ENCODE data around the gene MNX1.

MNX1 gene

DNA sequence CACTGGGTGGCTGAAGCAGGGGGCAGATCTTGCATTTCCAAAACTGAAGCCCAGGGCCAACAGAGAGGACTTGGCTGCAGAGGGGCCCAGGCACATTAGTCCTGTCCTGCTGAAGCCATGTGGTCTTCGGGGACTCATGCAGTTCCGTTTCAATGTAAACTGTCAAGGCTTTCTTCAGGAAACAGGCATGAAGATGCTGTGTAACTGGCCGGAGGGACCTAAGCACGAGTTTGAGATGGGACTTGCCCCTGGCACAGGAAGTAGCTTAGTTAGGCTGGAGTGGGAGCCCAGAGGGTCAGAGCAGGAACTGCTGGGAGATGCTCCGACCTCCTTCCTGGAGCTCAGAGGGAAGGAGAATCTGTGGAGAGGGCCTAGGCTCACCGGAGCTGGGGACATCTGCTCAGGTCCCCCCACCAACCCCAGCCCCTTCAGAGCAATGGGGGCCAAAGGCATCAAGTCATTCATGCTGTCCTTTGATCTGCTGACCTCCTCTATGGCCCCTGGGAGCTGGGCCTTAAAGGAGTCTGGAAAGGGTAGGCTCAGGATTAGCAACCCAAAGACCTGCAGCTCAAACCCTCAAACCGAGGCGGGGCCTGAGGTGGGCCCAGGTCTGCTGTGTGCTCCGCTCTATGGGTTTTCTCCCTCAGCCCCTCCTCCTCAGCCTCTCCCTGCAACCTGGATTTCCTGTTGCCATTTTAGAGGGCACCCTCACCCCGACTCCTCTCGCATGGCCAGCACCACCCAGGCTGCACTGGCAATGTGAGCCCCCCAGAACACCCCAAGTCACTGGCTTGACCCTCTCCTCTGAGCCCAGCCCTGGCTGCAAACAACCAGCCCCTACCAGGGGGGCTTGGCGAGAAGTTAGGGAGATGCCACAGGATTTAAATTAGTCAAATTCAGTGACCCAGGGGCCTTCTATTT is 4.4 kb upstream of the MNX1 start:
- no peak for DNase-seq

DNA sequence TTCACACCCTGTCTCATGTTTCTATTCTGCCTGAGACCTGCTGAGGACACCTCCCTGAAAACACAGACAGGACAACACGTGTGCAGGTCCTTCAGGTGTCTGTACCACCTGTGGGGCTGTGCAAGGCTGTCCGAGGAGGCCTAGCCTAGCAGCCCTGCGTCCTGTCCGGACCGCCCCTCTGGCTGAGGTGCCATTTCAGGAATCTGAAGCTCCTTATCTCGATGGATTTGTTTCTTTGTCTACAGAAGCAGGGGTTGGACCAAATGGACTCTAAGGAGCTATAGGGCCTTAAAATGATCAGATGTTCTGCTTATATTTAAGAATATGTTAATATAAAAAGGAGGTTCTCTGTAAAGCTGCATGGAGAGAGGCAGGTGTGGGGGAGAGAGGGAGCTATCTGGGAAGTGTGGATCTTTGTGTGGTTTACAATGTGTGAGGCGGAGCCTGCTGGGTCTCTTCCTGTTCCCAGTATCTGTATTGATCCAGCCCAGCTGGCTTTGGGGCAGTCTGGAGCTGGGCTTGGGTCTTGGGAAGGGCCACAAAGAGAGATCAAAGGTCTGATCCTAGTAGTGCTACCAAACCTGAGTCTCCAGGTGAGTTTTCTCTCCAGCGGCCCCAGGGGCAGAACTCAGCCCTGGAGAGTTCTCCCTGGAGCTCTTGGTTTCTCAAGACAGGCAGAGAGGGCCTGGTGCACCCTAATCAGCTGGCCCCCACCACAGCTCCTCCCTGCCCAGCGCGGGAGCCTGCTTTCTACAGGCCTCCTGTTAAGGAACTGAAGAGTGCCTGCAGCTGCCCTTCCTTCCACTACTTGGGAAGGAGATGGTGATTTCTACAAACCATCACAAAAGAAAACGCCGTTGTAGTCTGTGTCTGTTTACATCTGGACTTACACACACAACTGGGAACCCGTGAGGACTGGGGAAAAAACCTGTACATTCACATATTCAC is 3.4 kb upstream of the MNX1 start:
- no peak for DNase-seq

DNA sequence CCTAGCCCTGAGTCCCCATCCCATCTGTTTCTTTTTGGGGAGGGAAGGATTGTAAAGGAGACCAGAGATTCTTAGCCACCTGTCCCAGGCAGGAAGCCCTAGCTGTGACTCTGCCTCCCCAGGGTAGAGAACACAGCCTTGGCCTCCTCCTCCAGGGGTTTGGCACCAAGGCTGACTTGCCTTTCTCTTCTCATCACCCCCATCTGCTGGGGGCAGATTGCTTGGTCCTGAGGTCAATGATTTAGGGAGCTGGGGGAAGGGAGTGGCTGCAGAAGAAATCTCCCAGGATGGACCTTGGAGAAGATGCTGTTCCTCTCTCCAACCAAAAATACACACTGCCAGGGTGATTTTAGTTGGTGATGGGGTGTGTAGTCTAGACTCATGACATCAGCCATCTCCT is 2.6 kb upstream of the MNX1 start:
- no peak for DNase-seq

DNA sequence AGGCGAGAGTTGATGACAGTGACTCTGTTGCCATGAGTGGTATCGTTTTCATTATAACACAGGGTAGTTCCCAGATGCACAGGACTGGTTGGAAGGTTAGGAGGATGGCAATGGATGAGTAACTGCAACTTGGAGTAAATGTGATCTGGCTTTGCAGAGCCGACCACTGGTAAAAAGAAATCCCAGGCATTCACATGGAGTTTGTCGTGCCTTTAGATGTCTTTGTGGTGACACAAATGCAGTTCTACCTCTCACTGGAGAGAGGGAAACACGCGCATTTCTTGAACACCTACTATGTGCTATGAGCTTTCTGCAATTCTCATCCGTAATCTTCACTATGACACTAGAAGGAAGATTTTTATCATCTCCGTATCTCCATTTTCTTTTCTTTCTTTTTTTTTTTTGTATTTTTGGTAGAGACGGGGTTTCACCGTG is 1.7 kb upstream of the MNX1 start:
- no peak for DNase-seq

DNA sequence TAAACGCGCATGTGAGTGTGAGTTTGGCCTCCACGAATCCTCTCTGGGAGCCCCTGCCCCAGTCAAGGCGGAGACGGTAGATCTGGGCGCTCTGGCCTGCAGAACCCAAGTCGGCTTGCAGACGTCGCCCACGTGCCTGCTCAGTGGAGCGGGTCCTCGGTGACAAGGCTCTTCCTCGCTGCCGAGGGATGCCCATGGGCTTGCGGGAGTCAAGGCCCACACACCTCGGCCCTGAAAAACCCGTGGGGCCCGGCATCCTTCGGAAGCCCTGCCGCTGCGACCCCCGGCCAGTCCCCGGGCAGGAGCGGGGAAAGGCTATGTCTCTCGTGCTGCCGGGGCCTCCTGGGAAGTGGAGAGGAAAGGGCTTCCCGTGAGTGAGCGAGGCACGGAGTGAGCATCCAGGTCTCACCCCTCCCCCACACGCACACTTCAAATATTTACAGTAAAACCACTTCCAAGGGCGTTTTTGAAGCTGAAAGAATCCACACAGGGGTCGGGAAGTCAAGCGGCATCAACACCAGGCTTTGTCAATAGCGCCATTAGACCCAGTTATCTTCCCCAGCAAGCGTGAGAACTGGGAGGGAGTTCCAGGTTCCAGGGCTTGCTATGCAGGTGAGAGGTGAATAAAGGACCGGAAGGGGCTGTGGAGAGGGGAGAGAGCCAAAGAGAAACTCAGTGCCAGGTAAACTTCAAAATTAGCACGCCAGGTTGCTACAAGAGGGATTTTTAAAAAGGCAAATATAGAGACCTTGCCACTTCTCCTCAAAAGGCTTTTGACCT is 1.1 kb upstream of the MNX1 start:
- no peak for DNase-seq

DNA sequence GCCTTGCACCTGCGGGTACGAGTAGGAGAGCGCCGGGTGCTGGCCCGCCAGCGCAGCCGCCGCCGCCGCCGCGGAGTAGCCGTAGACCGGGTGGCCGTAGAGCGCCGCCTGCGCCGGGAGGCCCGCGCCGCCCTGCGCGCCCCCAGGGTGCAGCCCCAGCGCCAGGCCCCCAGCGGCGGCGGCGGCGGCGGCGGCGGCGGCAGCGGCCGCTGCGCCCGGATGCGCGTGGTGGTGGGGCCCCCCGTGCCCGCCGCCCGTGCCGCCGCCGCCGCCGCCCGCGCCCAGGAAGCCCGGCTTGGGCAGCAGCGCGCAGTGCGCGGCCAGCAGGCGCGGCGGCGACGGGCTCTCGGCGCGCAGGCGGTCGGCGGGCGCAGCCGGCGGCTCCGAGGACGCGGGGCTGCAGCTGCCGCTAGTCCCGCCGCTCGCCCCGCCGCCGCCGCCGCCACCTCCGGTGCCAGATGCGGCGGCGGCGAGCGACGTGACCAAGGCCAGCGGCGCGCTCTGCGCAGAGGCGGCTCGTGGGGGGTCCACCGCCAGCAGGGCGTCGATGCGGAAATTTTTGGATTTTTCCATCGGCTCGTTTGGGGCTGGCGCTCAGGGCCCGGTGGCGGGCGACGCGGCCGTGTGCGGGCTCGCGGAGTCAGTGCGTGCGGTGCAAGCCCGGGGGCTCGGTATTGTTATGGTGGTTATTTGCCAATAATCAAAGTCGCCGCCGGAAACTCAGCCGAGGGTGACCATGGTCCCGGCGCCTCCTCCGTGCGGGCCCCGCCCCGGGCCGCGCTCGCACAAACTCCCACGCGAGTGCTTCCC is 480 bp downstream of the MNX1 start:
- no peak for DNase-seq

DNA sequence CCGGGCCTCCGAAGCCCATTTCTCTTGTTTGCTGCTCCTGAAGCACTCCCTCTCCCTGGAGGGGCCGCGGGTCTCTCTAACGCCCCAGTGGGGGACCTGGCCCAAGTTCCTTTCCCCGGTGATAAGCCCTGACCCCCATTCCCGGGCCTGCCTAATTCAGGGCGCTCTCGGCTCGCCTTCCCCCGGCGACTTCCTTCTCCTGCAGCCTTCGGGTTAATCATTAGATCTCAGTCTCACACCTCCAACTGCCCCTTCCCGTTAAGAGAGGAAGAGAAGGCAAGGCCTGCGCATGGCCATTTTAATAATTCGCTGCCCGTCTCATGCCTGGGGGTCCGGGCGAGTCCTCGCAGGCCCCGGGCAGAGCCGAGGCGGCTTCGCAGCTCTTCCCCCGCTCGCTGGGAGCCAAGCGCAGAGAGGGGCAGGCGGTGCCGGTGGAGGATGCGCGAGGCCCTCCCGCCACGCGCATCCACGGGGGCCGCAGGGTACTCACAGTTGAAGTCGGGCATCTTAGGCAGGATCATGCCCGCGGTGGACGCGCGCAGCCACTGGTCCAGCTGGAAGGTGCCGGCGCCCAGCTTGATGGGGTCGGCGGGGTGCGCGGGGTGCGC is 1.2 kb downstream of the MNX1 start:
- DNase-seq = no peak

DNA sequence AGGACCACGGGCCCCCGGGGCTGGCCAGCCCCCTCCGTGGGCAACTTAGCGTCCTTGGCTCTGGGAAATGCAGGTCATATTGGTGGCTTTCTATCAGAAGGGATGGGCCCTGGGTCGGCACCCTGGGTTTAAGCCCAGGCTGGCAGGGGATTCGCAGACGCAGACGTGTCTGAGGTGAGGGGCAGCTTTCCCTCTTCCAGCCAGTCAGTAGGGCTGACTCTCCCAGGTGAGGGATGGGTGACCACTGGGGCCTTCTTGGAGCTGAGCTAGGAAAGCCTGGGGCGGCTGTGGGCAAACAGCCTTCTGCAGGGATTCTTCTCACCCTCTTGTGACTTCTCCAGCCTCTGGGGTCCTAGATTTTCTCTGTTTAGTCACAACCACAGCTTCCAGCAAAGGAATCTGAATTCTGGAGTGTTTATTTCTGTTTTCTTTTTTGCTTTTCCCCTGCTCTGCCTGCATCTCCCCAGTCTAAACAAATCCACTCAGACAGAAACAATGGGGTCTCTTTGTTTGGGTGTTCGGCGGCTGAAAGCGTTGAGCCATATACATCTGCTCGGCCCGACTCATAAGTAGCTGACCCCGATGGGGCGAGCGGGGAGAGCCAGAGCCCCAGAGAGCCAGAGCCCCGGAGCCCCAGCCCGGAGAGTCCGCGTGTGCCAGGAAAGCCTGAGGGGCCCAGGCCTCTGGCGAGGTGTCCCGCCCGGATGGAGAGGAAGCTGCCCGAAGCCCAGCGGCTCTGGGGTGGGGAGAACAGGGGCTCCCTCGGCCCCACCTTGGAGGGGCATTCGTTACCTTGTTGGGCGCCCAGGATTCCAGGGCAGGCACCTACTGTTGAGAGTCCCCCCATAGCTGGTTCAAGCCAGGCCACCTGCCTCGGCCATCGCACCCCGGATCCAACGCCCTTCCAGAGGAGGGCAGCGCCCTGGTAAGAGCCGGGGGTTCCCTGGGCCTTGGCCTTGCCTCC is 2.0 kb downstream of the MNX1 start:
- no peak for DNase-seq

DNA sequence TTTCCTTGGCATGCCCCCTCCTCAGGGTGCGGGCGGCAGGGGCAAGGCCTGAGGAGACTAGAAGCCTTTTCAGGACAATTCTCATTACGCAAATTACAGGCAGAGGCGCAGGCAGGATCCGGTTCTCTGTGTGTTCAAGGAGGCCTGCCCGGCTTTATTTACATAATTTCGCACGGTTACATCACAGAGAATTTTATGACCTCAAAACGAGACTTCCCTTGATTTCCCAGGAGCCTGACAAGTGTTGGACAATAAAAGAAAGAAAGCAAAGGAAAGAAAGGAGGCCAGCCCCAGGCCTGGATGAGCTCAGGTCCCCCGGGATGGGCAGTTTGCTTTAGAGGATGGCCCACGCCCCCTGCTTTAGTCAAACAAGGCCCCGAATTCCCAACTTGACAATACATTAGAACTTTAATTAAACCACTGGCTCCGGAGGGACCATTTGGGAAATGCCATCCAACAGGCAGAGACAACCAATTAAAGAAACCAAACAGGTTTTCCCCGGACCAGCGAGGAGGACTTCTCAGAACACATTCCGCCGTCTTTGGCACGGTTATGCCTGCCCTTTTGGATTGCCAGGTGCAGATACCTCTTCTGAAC is 2.9 kb downstream of the MNX1 start:
- DNase-seq = no peak

DNA sequence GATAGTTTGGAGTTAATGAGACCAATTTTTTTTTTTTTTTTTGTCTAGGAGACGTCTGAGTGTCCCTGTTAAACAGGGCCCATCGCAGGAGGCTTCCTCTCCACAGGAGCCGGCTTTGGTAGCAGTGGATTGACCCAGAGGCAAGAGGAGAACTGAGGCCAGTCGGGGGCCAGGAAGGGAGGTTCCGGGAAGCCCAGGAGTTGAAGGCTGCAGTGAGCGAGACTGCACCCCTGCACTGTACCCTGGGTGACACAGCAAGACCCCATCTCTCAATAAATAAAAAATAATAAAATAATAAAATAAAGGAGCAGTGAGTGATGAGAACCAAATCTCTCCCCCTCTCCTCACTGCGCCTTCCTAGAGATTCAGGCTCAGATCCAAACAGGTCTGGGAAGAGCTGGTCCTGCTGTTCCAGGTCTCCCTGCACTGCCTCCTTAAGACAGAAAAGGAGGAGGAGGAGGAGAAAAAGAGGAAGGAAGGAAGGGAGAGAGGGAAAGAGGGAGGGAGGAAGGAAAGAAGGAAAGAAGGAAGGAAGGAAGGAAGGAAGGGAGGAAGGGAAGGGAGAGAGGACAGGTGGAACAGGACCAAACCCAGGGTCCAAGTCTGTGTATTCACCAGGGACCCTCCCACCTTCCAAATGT is 3.5 kb downstream of the MNX1 start:
- no peak for DNase-seq

DNA sequence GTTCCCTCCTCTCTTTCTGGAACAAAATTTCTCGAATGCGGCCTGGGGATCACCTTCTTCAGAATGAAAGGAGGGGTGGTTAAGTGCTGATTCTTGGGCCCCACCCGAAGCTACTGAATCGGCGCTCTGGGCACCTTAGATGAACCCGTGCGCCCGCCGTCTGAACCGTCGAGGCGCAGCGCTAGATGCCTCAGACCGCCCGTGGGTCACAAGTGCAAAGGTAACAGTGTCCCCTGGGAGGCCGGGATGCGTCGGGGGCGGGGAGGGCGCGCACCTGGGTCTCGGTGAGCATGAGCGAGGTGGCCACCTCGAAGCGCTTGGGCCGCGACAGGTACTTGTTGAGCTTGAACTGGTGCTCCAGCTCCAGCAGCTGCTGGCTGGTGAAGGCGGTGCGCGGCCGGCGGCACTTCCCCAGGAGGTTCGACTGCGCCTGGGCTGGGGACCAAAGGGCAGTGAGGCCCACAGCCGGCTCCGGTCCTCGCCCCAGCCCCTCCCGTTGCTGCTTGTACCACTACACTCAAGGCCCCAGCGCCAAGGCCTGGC is 4.2 kb downstream of the MNX1 start:
- DNase-seq = no peak

DNA sequence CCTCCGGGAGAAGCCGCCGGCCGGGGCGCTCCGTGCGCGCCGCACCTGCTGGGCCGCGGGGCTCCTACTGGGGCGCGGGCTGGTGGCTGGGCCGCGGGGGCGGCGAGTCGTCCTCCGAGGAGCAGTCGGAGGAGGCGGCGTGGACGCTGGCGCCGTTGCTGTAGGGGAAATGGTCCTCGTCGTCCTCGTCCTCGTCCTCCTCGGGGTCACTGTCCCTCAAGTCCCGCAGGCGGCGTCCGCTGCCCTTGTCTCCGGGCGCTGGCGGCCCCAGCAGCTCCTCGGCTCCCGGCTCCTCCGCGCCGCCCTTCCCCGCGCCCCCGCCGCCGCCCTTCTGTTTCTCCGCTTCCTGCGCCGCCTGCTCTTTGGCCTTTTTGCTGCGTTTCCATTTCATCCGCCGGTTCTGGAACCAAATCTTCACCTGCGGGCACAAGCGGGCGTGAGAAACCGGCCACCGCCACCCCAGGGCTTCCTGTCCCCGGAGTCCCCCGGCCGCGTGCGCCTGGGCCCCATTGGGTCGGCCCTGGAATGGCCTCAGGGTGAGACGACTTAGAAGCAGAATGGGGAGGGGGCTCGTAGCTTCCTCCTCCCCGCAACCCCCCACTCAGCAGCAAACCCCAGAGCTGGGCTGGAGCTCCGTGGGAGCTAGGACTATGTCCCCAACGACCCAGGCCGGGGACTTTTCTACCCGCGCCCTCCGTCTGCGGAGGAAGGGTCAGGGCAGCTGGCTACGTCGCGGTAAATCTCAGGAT is 4.8 kb downstream of the MNX1 start:
- DNase-seq = no peak

DNA sequence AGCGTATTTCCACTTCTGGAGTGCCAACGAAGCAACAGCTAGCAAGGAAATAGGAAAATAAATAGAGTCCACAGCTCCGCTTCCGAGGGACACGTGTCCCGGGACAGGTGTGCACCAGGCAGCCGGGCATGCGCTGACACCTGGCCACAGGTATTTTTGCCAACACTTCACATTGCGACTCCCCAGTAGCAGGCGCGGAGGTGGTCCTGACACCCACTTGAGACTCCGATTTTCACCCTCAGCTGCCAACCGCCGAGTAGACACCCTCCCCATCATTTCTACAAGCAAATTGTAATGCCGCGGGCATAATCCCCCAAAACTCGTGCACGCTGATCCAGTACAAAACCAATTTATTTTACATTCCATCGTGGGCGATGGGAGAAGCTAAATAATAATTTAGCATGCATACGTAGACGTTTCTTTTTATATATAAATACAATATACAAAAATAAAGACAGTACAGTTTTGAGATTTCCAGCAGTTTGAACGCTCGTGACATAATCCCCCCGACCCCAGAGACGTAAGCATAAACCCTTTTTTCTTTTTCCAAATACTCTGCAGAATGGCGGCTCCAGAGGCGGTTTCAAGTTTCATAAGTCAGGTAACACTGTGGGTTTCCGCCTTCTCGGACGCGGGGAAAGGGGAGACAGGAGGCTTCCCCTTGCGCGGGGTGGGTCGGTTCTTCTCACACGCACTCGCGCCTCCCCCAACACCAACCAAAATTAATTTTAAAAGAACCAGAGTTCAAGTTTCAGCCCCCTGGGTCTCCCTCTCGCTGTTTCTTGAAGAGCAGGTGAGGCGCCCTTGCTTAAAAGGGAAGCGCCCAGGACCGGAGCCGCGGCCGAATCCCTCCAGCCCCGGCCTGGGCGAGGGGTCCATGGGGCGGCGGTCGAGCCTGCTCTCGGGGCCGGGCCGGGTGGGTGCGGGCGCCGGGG is 5.7 kb downstream of the MNX1 start:
- no peak for DNase-seq

DNA sequence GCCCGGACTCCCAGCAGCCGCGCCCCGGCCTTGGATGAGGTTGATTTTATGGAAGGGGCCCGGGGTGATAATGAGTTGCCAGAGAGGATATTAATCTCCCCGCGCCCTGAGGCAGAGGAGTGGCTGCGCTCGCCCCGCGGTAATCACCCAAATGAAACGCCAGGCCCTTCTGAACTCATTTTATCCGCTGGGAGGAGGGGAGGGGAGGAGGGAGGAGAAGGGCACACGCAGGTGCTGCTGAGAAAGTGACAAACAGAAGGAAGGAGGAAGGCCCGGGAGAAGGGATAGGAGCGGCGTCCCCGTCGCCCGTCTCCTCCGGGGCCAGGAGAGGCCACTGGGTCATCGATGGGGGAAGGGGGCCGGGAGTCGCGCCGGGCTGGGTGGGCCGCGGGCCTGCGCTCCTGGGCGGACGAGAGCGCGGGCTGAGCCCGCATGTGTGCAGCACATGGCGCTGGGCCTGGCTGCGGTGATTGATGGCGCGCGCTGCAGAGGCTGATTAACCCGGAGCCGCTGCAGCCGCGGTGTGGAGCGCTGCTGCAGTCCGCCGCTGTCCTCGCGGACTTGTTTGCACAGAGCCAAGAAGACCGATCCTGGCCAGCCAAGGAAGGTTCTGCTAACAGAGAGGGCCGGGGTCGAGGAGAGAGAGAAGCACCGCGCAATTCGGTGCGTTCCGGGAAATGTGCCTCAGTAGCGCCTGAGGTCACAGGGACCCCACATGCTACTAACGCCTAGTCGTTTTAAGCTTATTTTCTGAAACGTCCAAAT is 6.5 kb downstream of the MNX1 start:
- DNase-seq = no peak

DNA sequence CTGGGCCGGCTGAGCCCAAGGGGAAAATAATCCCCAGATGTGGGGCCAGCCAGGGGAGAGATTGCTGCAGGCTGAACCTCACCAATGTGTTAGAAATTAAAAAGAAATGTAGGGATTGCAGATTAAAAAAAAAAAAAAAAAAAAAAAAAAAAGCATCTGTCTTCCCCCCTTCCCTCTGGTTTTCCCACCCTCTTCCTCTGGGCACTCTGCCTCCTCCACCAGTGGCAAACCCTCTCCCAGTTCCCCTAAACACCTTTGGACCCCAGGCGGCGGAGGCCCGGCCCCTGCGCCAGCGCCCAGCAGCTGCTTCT is 7.1 kb downstream of the MNX1 start:
- no peak for DNase-seq

DNA sequence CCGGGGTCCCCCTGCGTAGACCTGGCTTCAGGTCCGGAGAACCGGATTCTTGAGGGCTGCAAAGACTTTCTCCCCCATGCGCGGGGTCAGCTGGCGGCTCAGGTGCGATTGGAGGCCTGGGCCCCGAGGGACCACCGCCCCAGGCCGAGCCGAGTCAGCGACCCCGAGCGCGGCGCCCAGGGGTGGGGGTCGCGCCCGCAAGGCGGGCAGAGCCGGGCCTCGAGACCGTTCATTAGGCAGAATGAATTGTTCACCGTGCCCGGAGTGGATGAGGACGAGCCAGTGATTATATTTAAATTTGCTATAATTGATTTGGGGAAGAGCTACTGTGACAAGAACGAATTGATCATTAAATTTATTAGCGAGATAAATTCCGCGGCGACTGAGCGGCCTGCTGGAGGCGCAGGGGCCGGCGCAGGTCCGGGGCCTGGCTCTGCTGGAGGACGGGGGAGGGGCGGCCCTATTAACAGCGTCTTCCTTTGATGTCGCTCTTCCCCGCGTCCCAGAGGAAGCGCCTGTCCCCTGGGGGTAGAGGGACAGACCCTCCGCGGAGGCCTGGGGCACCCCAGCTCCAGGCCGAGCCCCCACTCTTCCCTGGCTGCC is 7.5 kb downstream of the MNX1 start:
- no peak for DNase-seq

Data from stimulated activated CD4-positive, alpha-beta T cell treated with anti-CD3 and anti-CD28 coated beads, Interleukin-1b, Interleukin-23, amount 100 ng/mL, for 48 hours (primary cell).